Non-pigmented ciliary epithelial cell (primary cell): ENCODE data around the gene TEKT1.
"Not testable (repeated sequence)": the region's sequence is repeated elsewhere in the genome, so short reads cannot be mapped to it uniquely, and the experiment has no call there.

ENCODE experiments used
- DNase-seq: peaks from one replicate; pipeline ENCODE4 v3.0.0-alpha.2; 2010; ENCODE audit warnings: low read depth

TEKT1 gene

DNA sequence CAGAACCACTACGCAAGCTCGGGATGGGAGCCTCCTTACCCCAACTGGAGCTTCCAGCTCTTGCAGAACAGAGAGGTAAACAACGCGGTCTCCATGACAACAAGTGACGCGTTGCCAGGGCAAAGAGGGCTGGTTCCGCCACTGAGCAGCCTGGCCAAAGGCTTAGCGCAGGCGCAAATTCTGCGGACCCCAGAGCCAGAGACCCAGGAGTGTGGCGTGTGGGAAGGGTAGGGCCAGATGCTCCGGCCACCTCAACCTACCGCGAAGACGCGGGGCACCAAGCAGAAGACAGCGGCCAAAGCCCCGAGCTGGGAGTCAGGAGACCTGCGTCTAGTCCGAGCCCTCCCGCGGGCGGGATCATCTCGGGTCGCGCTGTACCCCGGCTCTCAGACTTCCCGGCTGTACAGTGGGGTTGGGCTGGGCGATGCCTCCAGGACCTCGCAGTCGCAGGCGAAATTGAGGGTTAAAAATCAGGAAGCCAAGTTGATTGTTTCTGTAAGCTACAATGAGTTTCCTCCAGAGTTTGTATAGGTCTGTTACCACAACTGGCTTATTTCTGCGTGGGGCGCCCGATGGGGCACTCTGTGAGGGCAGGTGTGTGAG lies at the start of gene TEKT1:
Gene TEKT1, minus strand, starts transcription at position 69 of the 603 bp plus-strand sequence. CDS start 1,353 bp downstream, outside the sequence.
- peak; percentile 20 for DNase-seq

DNA sequence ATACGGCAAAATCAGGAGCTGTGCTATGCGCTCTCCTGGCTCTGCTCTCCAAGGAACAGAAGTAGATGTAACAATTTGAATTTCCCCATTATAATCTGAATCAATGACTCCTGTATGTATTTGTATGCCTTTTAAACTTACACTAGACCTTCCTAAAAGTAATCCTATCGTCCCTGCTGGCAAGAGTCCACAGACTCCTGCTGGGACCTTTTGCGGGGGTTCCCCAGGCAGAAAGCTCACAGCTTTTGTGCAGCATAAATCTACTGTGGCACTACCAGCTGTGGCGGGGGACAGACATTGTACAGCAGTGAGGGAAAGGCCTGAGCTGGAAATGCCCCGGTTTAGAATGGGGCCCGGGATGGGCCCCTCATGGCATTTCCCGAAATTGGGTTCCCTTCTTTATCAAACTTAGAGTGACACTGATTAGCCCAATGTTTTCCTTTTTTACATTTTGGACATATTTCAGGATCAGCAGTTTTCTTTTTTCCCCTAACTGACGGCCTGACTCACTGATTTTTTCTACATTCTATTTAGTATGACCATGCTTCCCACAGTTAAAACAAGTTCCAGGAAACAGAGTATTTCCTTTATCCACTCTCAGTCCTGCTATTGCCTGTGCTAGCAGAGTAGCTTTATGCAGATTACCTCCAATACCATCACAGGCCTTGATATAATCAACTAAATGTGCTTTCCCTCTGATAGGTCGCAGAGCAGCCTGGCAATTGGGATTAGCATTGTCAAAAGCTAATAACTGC lies 47.9 kb upstream of the TEKT1 start:
- not testable (repeated sequence) for DNase-seq

DNA sequence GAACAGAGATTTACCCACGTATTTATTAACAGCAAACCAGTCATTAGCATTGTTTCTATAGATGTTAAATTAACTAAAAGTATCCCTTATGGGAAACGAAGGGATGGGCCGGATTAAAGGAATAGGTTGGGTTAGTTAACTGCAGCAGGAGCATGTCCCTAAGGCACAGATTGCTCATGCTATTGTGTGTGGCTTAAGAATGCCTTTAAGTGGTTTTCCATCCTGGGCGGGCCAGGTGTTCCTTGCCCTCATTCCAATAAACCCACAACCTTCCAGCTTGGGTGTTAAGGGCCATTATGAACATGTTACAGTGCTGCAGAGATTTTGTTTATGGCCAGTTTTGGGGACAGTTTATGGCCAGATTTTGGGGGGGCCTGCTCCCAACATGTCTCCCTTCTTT lies 43.7 kb upstream of the TEKT1 start:
- not testable (repeated sequence) for DNase-seq

DNA sequence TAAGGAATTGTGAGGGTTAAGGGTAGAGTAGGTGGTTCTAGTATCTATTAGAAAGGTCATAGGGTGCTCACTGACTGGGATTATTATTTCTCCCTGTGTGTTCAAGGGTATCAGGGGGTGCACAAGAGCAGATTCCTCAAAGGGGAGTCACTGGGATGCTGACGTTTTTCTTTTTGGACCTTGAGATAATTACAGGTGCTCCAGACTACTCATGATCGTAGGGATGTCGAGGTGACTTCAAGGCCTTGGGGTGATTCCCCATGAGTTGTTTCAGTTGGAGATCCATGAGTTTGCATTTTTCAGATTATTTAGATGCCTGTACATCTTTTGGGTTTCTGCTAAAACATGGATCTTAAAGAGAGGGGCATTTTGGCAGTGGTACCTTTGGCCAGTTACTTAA lies 41.4 kb upstream of the TEKT1 start:
- DNase-seq = no peak

DNA sequence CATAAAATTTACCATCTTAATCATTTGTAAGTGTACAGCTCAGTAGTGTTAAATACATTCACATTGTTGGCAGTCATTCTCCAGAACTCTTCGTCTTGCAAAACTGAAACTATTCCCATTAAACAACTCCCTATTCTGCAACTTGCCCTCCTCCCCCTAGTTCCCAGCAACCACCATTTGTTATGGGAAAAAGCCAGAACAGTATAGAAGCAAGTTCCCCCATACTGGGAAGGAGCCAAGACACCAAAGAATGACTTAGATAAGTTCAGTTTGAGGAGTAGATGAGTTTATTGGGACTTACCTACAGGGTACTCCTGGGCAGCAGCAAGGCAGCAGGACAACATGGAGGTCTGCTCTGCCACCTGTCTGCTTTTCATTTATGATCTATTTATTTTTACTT lies 39.3 kb upstream of the TEKT1 start:
- DNase-seq = no peak

DNA sequence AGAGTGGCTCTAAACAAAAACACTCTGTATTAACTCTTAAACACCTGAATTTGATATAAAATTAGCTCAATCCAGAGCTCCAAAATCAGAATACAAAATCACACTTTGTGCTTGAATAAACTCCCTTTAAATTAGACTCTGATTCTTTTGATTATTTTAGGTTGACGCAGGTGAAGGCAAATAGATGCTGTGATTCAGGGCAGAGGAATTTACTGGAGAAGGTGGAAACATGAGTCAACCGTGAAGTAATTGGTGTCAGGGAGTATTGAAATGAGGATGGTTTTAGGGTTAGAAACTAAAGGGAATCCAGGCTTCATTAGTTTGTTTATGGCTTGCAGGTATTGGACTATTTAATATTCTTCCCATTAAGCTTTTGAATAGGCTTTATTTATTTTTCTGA lies 37.1 kb upstream of the TEKT1 start:
- DNase-seq = no peak

DNA sequence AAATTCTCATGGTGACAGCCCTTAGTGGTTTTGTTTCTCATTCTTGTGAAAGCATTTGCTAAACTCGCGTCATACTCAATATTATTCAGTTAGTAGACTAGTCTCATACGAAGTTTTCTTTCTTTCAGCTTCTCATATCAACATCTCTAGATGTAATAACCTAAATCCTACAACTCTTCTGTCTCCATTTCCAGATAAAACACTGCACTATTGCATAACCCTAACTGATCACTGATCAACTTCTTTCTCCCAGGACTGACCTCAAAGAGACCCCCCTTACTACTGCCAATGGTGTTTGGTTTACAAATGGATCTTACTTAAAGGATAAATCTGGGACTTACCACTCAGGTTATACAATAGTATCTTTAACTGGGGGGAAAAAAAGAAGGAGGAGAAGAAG lies 36.3 kb upstream of the TEKT1 start:
- no peak for DNase-seq

DNA sequence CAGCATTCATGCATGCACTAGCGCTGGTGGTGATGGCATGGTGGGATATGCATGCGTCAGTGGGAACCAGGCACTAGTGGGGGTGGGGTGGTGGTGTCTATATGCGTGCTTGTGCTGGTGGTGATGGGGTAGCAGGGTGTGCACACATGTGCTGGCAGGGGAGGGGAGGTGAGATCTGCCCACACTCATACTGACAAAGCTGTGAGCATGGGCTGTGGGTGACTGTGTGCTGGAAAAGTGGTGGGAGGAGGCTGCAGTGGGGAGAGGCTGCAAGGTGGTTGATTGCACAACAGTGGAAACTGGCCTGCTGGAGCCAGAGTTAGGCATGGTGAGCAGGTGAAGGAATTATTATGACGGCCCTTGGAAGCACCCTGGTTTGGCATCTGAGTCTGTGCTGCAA lies 31.3 kb upstream of the TEKT1 start:
- DNase-seq = no peak

DNA sequence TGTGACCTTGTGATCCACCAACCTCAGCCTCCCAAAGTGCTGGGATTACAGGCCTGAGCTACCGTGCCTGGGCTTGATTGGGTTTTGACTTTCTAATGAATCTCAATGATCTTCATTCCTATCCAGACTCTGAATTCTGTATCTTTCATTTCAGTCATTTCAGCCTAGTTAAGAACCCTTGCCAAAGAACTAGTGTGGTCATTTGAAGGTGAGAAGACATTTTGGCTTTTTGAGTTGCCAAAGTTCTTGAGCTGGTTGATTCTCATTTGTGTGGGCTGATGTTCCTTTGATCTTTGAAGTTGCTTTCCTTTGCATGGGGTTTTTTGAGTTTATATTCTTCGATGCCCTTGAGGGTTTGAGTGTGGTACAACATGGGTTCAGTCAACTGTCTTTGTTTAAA lies 30.6 kb upstream of the TEKT1 start:
- DNase-seq = no peak

DNA sequence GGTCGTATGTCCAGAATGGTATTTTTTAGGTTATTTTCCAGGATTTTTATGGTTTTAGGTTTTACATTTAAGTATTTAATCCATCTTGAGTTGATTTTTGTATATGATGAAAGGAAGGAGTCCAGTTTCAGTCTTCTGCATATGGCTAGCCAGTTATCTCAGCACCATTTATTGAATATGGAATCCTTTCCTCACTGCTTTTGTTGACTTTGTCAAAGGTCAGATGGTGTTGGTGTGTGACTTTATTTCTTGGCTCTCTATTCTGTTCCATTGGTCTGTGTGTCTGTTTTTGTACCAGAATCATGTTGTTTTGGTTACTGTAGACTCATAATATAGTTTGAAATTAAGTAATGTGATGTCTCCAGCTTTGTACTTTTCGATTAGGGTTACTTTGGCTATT lies 26.4 kb upstream of the TEKT1 start:
- DNase-seq = no peak

DNA sequence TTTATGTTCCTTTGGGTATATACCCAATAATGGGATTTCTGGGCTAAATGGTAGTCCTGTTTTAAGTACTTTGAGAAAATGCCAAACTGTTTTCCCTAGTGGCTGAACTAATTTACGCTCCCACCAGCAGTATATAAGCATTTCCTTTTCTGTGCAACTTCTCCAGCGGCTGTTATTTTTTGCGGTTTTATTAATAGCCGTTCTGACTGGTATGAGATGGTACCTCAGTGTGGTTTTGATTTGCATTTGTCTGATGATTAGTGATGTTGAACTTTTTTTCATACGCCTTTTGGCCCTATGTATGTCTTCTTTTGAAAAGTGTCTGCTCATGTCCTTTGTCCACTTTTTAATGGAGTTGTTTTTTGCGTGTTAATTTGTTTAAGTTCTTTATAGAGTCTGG lies 25.8 kb upstream of the TEKT1 start:
- DNase-seq = no peak

DNA sequence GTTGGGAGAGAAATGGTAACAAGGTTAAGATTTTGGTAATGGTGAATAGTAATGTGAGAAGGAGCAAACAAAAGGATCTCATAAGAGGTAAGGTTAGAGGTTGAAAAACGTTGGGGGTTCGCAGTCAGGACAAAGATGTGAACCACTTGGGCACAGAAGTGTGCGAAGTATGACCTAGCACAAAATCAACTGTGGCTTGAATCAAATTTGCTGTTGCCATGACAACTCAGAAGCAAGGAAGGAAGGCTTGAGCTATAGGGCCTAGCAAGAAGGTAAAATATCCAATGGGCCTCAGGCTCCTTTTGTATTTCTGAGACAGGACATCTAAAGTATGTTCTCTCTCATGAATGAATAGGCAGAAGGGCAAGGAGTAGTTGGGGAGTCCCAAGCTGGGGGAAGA lies 24.5 kb upstream of the TEKT1 start:
- no peak for DNase-seq

DNA sequence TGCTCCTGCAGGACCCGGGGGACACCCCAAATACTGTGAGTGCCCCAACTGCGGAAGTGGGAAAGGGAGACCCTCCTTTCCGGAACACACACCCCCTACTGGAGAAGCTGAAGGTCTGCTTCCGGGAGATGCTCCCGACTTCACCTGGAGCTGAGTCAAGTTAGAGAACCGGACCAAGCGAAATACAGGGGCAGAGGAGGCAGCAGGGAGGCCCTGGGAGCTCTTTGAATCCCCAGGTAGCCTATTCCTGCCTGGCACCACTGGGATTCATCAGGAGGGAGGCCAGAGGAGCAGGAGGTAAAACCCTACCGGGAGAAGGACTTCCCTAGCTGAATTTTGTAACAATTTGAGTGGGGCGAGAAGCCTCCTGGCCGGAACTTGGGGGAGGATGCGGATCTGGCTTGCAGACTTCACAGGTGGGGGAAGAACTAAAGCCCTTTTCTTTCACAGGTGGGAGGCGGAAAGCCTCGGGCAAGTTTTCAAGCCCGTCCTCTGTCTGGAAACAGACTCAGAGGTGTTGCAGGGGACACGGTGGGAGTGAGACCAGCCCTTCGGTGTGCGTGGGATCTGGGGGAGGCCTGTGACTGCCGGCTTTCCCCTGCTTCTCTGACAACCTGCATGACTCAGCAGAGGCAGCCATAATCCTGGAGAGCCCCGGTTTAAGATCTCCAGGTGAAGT lies 22.4 kb upstream of the TEKT1 start:
- DNase-seq = no peak

DNA sequence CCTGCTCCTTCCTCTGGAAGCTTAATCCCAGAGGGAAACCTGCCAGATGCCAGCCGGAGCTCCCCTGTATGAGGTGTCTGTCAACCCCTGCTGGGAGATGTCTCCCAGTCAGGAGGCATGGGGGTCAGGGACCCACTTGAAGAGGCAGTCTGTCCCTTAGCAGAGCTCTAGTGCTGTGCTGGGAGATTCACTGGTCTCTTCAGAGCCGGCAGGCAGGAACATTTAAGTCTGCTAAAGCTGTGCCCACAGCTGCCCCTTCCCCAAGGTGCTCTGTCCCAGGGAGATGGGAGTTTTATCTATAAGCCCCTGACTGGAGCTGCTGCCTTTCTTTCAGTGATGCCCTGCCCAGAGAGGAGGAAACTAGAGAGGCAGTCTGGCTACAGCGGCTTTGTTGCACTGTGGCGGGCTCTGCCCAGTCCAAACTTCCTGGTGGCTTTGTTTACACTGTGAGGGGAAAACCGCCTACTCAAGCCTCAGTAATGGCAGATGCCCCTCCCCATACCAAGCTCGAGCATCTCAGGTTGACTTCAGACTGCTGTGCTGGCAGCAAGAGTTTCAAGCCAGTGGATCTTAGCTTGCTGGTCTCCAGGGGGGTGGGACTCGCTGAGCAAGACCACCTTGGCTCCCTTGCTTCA lies 17.1 kb upstream of the TEKT1 start:
- not testable (repeated sequence) for DNase-seq

DNA sequence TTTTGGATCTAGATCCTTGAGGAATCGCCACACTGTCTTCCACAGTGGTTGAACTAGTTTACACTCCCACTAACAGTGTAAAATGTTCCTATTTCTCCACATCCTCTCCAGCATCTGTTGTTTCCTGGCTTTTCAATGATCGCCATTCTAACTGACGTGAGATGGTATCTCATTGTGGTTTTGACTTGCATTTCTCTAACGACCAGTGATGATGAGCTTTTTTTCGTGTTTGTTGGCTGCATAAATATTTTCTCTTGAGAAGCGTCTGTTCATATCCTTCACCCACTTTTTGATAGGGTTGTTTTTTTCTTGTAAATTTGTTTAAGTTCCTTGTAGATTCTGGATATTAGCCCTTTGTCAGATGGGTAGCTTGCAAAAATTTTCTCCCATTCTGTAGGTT lies 14.6 kb upstream of the TEKT1 start:
- DNase-seq = not testable (repeated sequence)

DNA sequence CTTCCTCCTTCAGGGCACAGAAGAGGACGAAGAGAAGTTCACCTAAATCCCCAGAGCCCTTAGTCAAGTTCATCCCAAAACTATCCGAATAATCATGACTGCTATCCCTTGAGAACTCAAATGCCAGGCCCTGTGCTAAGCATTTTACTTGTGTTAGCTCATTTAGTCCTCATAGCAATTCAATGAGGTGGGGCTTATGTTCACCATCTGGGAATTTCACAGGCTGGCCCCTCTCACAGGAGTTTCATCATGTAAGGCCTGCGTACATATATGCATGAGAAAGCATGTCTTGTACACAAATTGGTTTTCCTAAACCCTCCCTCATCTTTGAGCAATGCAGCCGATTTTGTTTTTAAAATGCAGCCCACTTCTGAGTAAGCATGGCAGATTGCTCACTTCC lies 12.9 kb upstream of the TEKT1 start:
- not testable (repeated sequence) for DNase-seq

DNA sequence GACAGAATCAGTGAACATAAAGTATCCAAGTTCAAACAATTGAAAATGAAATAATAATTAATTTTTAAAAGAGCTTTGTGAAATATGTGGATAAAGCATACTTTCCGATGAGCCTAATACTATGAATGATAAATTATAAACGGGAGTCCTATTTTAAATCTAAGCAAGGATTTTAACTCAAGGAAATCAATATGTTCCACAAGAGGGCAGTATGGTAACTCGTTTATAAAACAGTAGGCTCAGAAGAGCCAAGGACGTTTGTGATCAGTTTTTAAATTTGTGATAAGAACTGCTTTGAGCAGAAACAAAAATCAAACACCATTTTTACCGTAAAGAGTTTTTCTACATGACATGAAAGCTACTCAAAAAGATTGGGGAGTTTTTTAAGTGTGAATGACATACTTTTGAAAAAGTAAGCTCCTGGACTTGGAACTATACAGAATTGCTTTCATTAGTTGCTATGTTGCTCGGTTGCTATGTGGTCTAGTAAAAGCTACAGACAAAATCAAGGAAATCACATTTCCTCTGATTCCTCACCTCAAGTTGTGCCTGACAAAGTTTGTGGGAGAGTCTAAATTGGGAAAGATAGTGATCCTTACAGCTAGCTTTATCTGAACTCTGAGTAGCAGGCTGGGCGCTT lies 11.8 kb upstream of the TEKT1 start:
- peak; percentile 10 for DNase-seq

DNA sequence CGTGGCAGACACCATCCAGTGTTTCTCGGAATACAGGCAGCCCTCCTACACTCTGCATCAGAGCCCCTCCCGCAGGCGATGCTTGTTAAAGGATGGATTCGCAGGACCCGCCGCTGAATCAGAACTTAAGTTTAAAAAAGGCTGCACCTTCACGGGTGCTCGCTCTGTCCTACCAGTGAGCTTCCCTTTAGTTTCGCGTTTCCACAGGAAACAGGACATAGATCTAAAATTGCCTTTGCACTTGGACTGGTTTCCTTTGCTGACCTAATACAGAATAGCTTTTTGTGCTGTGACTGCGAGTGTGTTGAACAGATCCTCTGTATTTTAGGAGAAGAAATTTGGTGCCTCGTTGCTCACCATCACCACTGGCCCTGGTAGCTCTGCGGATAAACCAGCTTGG lies 10.2 kb upstream of the TEKT1 start:
- DNase-seq = not testable (repeated sequence)

DNA sequence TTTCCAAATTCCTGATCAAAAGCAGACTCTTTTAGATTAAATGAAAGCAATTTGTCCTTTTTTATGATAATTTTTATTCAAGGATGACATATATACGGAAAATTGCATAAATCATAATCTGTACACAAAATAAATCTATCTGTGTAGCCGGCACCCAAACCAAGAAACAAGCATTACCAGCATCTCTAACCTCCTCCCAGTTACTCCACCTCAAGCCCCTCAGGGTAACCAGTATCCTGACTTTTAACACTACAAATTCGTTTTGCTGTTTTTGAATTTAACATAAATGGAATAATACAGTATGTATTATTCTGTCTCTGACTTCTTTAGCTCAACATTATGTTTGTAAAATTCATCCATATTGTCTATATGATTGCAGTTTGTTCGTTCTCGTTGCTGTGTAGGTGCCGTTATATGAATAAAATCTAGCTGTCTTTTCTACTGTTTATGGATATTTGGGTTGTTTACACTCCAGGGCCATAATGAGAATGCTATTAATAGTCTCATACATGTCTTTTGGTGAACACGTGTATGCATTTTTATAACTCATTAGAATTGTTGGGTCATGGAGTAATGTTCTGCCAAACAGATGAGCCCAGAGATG lies 1.0 kb downstream of the TEKT1 start:
- no peak for DNase-seq

DNA sequence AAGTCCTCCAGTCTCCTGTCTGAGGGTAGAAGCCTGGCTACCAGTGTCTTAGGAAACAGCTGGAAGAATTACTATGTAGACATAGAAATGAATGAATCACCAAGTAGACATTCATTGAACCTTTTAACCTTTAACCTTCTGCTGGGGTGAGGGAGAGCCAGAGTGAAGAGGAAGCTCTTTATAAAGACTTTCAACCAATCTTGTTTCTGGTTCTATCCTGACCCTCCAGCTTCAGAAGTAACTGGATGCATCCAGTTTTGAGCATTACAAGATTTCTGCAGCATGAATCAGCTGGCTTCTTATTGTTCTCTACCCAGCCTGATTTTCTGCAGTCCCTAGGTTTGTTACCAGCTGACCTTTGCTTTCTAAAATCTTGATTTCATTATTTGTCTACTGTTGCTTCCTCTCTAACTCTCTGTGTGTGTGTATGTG lies 8.5 kb downstream of the TEKT1 start:
- DNase-seq = peak; percentile 36

DNA sequence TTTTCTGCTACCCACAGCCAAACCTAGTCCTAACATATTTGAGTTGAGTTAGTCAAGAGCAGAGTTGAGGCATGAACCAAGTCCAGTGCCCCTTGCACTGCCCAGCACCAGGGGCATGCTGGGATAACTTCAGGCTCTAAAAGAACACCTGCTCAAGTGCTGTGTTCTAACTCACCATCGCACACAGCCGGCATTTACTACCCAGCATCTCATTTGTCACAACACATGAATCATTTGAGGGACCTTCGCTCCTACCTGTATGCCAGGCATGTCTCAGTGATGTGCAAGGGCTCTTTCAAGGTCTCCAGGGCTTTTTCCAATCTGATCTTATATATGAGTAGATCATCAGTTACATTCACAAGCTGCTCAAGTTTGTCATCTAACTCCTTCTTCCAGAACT lies 12.6 kb downstream of the TEKT1 start:
- DNase-seq = no peak

DNA sequence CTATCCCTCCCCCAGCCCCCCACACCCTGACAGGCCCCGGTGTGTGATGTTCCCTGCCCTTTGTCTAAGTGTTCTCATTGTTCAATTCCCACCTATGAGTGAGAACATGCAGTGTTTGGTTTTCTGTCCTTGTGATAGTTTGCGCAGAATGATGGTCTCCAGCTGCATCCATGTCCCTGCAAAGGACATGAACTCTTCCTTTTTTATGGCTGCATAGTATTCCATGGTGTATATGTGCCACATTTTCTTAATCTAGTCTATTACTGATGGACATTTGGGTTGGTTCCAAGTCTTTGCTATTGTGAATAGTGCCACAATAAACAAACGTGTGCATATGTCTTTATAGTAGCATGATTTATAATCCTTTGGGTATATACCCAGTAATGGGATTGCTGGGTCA lies 15.2 kb downstream of the TEKT1 start:
- DNase-seq = not testable (repeated sequence)
